Fibroblast of peridontal ligament (primary cell): ENCODE data around the gene CENPF.

Experiments
- DNase-seq: peaks from one replicate; pipeline ENCODE4 v3.0.0-alpha.2; 2010; ENCODE audit errors: extremely low read depth

CENPF gene

DNA sequence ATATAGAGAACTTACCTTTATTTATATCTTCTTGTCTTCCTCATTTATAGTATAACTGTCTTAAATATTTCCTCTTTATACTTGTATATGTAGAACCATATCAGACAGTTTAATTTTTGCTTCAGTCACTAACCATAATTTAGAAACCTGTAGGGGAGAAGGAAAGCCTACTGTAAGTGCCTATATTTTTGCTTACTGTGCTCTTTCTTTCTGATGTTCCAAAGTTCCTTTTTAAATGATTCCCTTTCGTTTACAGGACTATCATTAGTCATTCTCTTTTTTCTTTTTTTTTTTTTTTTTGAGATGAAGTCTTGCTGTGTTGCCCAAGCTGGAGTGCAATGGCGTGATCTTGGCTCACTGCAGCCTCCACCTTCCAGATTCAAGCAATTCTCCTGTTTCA lies 109.7 kb downstream of the CENPF start:
- DNase-seq, result no peak
